Measurements from ENCODE around the gene TARBP2. TPM values are rescaled to one million over a fixed set of nuclear protein-coding genes. Genes with fewer than 3 reads are reported as not detected.

Gene TARBP2
- total RNA-seq, 2 donors from 2014 or later, result 11.1 to 18.9 TPM

DNA sequence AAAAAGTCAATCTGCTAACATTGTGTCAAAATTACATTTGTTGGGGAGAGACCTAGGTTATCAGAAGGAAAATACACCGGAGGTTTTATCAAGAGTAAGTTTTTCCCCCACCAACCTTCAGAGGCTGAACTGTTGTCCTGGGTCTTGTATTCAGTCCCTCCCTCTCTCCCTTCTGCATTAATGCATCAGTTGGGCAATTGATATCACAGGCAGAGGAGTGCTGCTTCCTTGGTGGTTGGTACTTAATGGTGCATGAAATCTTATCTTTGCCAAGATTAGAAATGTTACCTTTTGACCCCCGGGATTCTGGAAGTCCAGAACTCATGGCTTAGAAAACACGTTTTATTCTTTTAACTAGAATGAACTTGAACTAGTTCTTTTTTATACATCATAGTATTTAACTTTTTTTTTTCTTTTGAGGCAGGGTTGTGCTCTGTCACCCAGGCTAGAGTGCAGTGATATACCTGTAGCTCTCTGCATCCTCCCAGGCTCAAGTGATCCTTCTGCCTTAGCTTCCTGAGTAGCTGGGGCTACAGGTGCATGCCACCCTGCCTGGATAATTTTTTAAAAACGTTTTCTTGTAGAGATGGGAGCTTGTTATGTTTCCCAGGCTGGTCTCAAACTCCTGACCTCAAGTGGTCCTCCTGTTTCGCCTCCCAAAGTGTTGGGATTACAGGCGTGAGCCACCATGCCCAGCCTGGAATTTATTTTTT lies 44.3 kb upstream of the TARBP2 start:
- Histone ChIP-seq H3K36me3 (peaks cover 78% of the 10 kb centered on the region), H3K27ac (no peak overlapping the region), H3K9me3 (no peaks in the 10 kb centered on the region), H3K4me1 (peaks cover 0 to 55% of the 10 kb centered on the region in 2 donors), H3K4me3 (no peak overlapping the region), H3K27me3 (no peaks in the 10 kb centered on the region)
- no peak for DNase-seq (ENCODE audit: low spot score)
- TF ChIP-seq, protein P1, sequence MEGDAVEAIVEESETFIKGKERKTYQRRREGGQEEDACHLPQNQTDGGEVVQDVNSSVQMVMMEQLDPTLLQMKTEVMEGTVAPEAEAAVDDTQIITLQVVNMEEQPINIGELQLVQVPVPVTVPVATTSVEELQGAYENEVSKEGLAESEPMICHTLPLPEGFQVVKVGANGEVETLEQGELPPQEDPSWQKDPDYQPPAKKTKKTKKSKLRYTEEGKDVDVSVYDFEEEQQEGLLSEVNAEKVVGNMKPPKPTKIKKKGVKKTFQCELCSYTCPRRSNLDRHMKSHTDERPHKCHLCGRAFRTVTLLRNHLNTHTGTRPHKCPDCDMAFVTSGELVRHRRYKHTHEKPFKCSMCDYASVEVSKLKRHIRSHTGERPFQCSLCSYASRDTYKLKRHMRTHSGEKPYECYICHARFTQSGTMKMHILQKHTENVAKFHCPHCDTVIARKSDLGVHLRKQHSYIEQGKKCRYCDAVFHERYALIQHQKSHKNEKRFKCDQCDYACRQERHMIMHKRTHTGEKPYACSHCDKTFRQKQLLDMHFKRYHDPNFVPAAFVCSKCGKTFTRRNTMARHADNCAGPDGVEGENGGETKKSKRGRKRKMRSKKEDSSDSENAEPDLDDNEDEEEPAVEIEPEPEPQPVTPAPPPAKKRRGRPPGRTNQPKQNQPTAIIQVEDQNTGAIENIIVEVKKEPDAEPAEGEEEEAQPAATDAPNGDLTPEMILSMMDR (IDR thresholded peaks at IDR 0.05), result no peak

DNA sequence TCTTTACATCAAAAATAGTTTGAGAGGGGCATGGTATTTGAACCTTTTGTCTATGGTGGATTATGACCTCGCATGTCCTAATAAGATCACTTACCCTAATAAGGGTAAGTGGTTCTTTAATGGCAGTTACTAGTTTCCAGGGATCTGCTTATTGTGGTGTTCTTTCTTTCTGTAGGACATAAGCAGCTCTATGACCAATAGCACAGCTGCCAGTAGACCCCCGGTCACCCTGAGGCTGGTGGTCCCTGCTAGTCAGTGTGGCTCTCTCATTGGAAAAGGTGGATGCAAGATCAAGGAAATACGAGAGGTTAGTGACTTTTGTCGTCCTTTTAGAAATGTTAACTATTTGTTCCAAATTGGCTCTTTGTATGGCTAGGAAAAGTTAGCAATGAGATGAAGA lies 42.0 kb upstream of the TARBP2 start:
- Histone ChIP-seq H3K27ac (no peak overlapping the region), H3K36me3 (peaks cover 100% of the 10 kb centered on the region), H3K4me1 (peaks cover 0 to 65% of the 10 kb centered on the region in 2 donors), H3K9me3 (no peaks in the 10 kb centered on the region), H3K4me3 (no peak overlapping the region), H3K27me3 (no peaks in the 10 kb centered on the region)
- TF ChIP-seq, protein P1 (IDR thresholded peaks at IDR 0.05), result no peak
- no peak for DNase-seq (ENCODE audit: low spot score)

DNA sequence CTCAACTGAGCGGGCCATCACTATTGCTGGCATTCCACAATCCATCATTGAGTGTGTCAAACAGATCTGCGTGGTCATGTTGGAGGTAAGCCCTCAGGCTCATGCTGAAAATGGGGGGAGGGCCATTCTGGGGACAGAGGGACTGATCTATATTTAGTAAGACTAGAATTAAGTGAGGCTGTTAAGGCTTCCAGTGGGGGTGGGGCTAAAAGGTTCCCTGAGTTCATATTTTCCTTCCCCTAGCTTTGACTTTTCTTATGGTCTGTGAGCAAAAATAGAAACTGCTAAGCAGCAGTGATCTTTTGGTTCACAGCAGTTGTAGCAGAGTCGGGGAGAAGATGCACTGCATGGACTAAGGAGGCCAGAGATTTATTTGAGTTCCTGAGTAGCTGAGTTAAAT lies 40.0 kb upstream of the TARBP2 start:
- peaks cover 0 to 69% of the 10 kb centered on the region in 2 donors for H3K4me1 ChIP-seq
- DNase-seq (ENCODE audit: low spot score), result no peak
- H3K9me3 ChIP-seq, result no peaks in the 10 kb centered on the region
- no peak overlapping the region for H3K4me3 ChIP-seq
- no peaks in the 10 kb centered on the region for H3K27me3 ChIP-seq
- H3K27ac ChIP-seq, result peak overlapping the region in 1 of 2 donors; percentile 55
- TF ChIP-seq, protein P1 (IDR thresholded peaks at IDR 0.05), result no peak
- peaks cover 100% of the 10 kb centered on the region for H3K36me3 ChIP-seq

DNA sequence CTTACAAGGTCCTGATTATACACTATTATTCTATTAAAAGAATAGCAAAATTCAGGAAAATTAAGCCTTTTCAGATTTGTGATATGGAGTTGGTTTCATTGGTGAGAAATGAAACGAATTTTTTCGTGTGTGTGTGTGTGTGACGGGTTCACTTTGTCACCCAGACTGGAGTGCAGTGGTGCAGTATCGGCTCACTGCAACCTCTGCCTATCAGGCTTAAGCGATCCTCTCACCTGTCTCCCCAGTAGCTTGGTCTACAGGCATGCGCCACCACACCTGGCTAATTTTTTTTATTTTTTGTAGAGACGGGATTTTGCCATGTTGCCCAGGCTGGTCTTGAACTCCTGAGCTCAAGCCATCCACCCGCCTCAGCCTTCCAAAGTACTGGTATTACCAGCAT lies 39.5 kb upstream of the TARBP2 start:
- TF ChIP-seq, protein P1 (IDR thresholded peaks at IDR 0.05), result no peak
- Histone ChIP-seq H3K4me3 (no peak overlapping the region), H3K4me1 (peaks cover 0 to 69% of the 10 kb centered on the region in 2 donors), H3K36me3 (peaks cover 100% of the 10 kb centered on the region), H3K27me3 (no peaks in the 10 kb centered on the region), H3K9me3 (no peaks in the 10 kb centered on the region), H3K27ac (peak overlapping the region in 1 of 2 donors; percentile 55)
- DNase-seq (ENCODE audit: low spot score), result no peak

DNA sequence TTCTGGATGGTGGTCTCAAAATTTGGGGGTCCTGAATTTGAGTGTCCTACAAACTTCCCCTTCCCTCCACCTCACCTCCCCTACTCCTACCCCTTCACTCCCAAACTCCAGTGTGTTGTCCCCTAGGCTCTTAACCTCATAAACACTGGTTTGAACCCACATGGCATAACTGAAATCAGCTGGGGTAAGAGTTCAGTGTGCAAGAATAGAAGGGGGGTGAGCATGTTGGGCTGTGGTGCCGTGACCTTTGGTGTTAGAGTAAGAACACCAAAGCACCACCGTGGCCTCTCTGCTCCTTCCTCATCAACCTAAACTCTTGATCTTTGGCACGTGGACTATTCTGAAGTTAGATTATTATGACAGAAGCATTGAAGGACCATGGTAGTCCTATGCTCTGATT lies 38.1 kb upstream of the TARBP2 start:
- TF ChIP-seq, protein P1 (IDR thresholded peaks at IDR 0.05), result no peak
- no peak for DNase-seq (ENCODE audit: low spot score)
- peaks cover 0 to 67% of the 10 kb centered on the region in 2 donors for H3K4me1 ChIP-seq
- no peaks in the 10 kb centered on the region for H3K27me3 ChIP-seq
- H3K27ac ChIP-seq, result peak overlapping the region in 1 of 2 donors; percentile 19
- no peak overlapping the region for H3K4me3 ChIP-seq
- H3K36me3 ChIP-seq, result peaks cover 100% of the 10 kb centered on the region
- no peaks in the 10 kb centered on the region for H3K9me3 ChIP-seq
